ENCODE data around the gene ST6GAL1. TPM values are rescaled to one million over a fixed set of nuclear protein-coding genes. Genes with fewer than 3 reads are reported as not detected.

Gene ST6GAL1
- total RNA-seq, 6 donors from 2014 or later: 72.6 to 141 (median 93.3) TPM

GRCh38 chr3:187088701-187089100, 158.4 kb downstream of the ST6GAL1 start:
- ATAC-seq (ENCODE audit: low FRiP score in 2 of 2) (no peak), DNase-seq (no peak)
- Histone ChIP-seq H3K4me1 (peaks cover 0 to 7% (median 3%) of the 10 kb centered on the region in 4 donors), H3K9me3 (peaks cover 0 to 8% (median 3%) of the 10 kb centered on the region in 4 donors), H3K27me3 (no peaks in the 10 kb centered on the region), H3K36me3 (no peaks in the 10 kb centered on the region), H3K27ac (no peak overlapping the region), H3K4me3 (no peak overlapping the region)
- WGBS, 2 donors: 87 to 95% methylated on average over 1 of the region's 1 CpG
- no peak for TF ChIP-seq EP300 (IDR thresholded peaks at IDR 0.05)
- TF ChIP-seq POLR2AphosphoS5 (IDR thresholded peaks at IDR 0.05): no peak
- TF ChIP-seq POLR2A (IDR thresholded peaks at IDR 0.05): no peak

GRCh38 chr3:187093320-187093719, 163.0 kb downstream of the ST6GAL1 start:
- H3K9me3 ChIP-seq: peaks cover 0 to under 1% (median 0%) of the 10 kb centered on the region in 4 donors
- no peaks in the 10 kb centered on the region for H3K4me1 ChIP-seq
- DNase-seq (no peak), ATAC-seq (ENCODE audit: low FRiP score in 2 of 2) (no peak)
- H3K36me3 ChIP-seq: no peaks in the 10 kb centered on the region
- H3K27me3 ChIP-seq: no peaks in the 10 kb centered on the region
- no peak overlapping the region for H3K4me3 ChIP-seq
- TF ChIP-seq EP300 (IDR thresholded peaks at IDR 0.05) (no peak), CTCF (IDR thresholded peaks at IDR 0.05) (no peak), POLR2AphosphoS5 (IDR thresholded peaks at IDR 0.05) (no peak), POLR2A (IDR thresholded peaks at IDR 0.05) (no peak)
- H3K27ac ChIP-seq: no peak overlapping the region
- 79 to 80% methylated on average over 1 of the region's 1 CpG for WGBS, 2 donors

GRCh38 chr3:187098923-187099512, 168.7 kb downstream of the ST6GAL1 start:
- 78 to 87% methylated on average over 2 of the region's 2 CpGs for WGBS, 2 donors
- H3K36me3 ChIP-seq: no peaks in the 10 kb centered on the region
- TF ChIP-seq POLR2A (IDR thresholded peaks at IDR 0.05) (no peak), CTCF (IDR thresholded peaks at IDR 0.05) (no peak), EP300 (IDR thresholded peaks at IDR 0.05) (no peak), POLR2AphosphoS5 (IDR thresholded peaks at IDR 0.05) (no peak)

GRCh38 chr3:187101184-187102072, 171.1 kb downstream of the ST6GAL1 start:
- Histone ChIP-seq H3K27ac (peak overlapping the region; percentile 27 to 71 (median 30)), H3K4me3 (peak overlapping the region in 2 of 4 donors; percentile 26 to 34), H3K36me3 (no peaks in the 10 kb centered on the region), H3K27me3 (no peaks in the 10 kb centered on the region), H3K4me1 (peaks cover 5 to 16% (median 11%) of the 10 kb centered on the region in 4 donors), H3K9me3 (no peaks in the 10 kb centered on the region)
- DNase-seq (peak in 1 of 2 donors; percentile 62), ATAC-seq (ENCODE audit: low FRiP score in 2 of 2) (peak; percentile 71 to 83)
- TF ChIP-seq POLR2A (IDR thresholded peaks at IDR 0.05): no peak
- TF ChIP-seq EP300 (IDR thresholded peaks at IDR 0.05): no peak
- TF ChIP-seq POLR2AphosphoS5 (IDR thresholded peaks at IDR 0.05): no peak
- TF ChIP-seq CTCF (IDR thresholded peaks at IDR 0.05): no peak
- WGBS, 2 donors: 43 to 44% methylated on average over 6 to 9 of the region's 9 CpGs

More at GRCh38 chr3:187098923-187099512, 168.7 kb downstream of the ST6GAL1 start:
- DNase-seq (no peak), ATAC-seq (ENCODE audit: low FRiP score in 2 of 2) (no peak)
- Histone ChIP-seq H3K27ac (no peak overlapping the region), H3K27me3 (no peaks in the 10 kb centered on the region), H3K4me1 (peaks cover 5 to 16% (median 11%) of the 10 kb centered on the region in 4 donors), H3K4me3 (no peak overlapping the region), H3K9me3 (no peaks in the 10 kb centered on the region)

- Histone ChIP-seq H3K27me3 (no peaks in the 10 kb centered on the region), H3K9me3 (no peaks in the 10 kb centered on the region), H3K36me3 (no peaks in the 10 kb centered on the region), H3K4me1 (peaks cover 5 to 16% (median 11%) of the 10 kb centered on the region in 4 donors), H3K4me3 (peak overlapping the region in 2 of 4 donors; percentile 26 to 34), H3K27ac (peak overlapping the region; percentile 27 to 71 (median 30))
- TF ChIP-seq POLR2AphosphoS5 (IDR thresholded peaks at IDR 0.05) (no peak), EP300 (IDR thresholded peaks at IDR 0.05) (no peak), POLR2A (IDR thresholded peaks at IDR 0.05) (no peak), CTCF (IDR thresholded peaks at IDR 0.05) (no peak)
- DNase-seq (no peak), ATAC-seq (ENCODE audit: low FRiP score in 2 of 2) (no peak)
- WGBS, 2 donors: 91 to 92% methylated on average over 1 of the region's 1 CpG
Observed at GRCh38 chr3:187102073-187102634, 171.8 kb downstream of the ST6GAL1 start.

All from upper lobe of left lung (tissue), 6 donors.